Measurements from ENCODE around the gene C4orf50.
"Not testable (repeated sequence)": the region's sequence is repeated elsewhere in the genome, so short reads cannot be mapped to it uniquely, and the experiment has no call there.

The C4orf50 gene

GRCh38 chr4:5957076-5957475, 61.2 kb downstream of the C4orf50 start:
- no peak for TF ChIP-seq Cebpa-rat (IDR thresholded peaks at IDR 0.05)
- H3K4me1 ChIP-seq, result peaks cover 15 to 68% (median 40%) of the 10 kb centered on the region in 10 experiments

DNA sequence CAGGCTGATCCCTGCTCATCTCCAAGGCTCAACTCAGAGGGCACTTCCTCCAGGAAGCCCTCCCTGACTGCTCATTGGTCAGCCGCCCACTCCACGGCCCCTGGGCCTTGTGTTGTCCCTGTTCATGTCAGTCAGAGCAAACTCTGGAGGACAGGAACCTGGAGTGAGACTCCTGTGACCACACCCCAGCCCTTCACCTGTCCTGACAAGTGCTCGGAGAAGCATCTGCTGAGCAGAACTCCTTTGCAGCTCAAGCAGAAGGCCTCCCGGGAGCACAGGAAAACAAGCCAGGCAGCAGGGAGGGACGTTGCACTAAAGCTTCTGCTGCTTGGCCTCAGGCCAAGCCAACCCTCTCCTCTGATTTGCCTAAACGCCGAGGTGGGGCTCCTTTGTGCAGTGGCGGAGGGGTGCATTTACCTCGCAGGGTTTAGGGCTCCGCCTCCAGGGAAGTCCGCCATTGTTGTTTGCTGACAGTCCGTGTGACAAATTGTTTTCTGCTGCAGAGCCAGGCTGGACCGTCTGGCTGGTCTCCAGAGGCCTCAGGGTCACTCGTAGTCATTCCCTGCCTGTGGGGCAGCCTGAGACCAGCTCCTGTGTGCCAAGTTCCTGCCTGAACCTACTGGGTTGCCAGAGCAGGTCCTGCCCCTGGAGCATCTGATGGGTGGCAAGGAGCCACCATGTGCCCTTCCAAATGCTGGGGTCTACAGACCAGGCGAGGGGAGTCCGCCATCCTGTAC, 61.8 kb downstream of the C4orf50 start:
- H3K9me3 ChIP-seq (replicated peaks in 1 of 11), result no peaks in the 10 kb centered on the region
- no peak for TF ChIP-seq Cebpa-rat (IDR thresholded peaks at IDR 0.05)
- peak overlapping the region in 1 of 11 experiments; percentile 14; a peak in 1 of 22 replicates for H3K9ac ChIP-seq
- H3K4me2 ChIP-seq, result peak overlapping the region; percentile 50 to 88 (median 74)
- H3K4me3 ChIP-seq, result no peak overlapping the region
- H3K36me3 ChIP-seq, result no peaks in the 10 kb centered on the region
- H3K27me3 ChIP-seq, result 0 out of 22 replicates have a peak, but pooled peaks cover 0 to 4% (median 0%) of the 10 kb centered on the region in 11 experiments
- no peaks in the 10 kb centered on the region for H4K20me1 ChIP-seq
- peaks cover 15 to 69% (median 43%) of the 10 kb centered on the region in 10 experiments for H3K4me1 ChIP-seq
- peak overlapping the region in 2 of 11 experiments; percentile 1 to 24; a peak in 1 of 22 replicates for H3K27ac ChIP-seq

More at GRCh38 chr4:5957076-5957475, 61.2 kb downstream of the C4orf50 start:
- no peak overlapping the region for H3K27ac ChIP-seq
- peak overlapping the region in 9 of 11 experiments; percentile 62 to 88 (median 78); a peak in 17 of 22 replicates for H3K4me2 ChIP-seq
- no peaks in the 10 kb centered on the region for H3K36me3 ChIP-seq
- H3K4me3 ChIP-seq, result no peak overlapping the region
- no peaks in the 10 kb centered on the region for H4K20me1 ChIP-seq
- H3K9ac ChIP-seq, result no peak overlapping the region
- no peaks in the 10 kb centered on the region for H3K9me3 ChIP-seq (replicated peaks in 1 of 11)
- 0 out of 22 replicates have a peak, but pooled peaks cover 0 to 4% (median 0%) of the 10 kb centered on the region in 11 experiments for H3K27me3 ChIP-seq

DNA sequence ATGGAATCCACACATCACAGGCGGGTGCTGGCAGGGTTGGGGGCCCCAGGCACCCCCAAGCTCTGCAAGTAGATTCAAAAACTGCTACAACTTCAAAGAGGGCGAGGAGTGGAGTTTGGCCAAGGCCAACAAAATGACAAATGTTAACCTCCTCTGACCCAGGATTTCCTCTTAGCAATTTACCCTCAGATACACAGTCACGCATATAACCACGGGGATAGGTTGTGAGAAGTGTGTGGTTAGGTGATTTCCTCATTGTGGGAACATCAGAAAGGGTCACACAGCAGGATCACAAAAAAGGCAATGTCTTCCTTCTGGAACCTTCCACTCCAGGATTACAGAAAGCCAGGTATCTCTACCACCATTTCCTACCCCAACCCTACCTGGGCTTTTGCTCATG, 62.4 kb downstream of the C4orf50 start:
- peaks cover 15 to 73% (median 45%) of the 10 kb centered on the region in 10 experiments for H3K4me1 ChIP-seq
- H3K27ac ChIP-seq, result peak overlapping the region in 3 of 11 experiments; percentile 1 to 24 (median 16); a peak in 2 of 22 replicates
- no peaks in the 10 kb centered on the region for H3K36me3 ChIP-seq
- peak overlapping the region in 4 of 11 experiments; percentile 13 to 37 (median 22); a peak in 3 of 22 replicates for H3K9ac ChIP-seq
- TF ChIP-seq Cebpa-rat (IDR thresholded peaks at IDR 0.05), result no peak
- H3K27me3 ChIP-seq, result 0 out of 22 replicates have a peak, but pooled peaks cover 0 to 4% (median 0%) of the 10 kb centered on the region in 11 experiments
- no peaks in the 10 kb centered on the region for H3K9me3 ChIP-seq (replicated peaks in 1 of 11)
- H3K4me2 ChIP-seq, result peak overlapping the region; percentile 50 to 88 (median 74)
- H4K20me1 ChIP-seq, result no peaks in the 10 kb centered on the region
- H3K4me3 ChIP-seq, result no peak overlapping the region

- TF ChIP-seq Cebpa-rat (IDR thresholded peaks at IDR 0.05), result no peak
Observed at GRCh38 chr4:5955201-5955821, 62.9 kb downstream of the C4orf50 start.

GRCh38 chr4:5954056-5954760, 64.0 kb downstream of the C4orf50 start:
- Histone ChIP-seq H3K4me2 (peak overlapping the region in 6 of 11 experiments; percentile 16 to 83 (median 67); a peak in 11 of 22 replicates), H3K27ac (no peak overlapping the region), H3K4me3 (no peak overlapping the region), H3K9me3 (replicated peaks in 1 of 11) (no peaks in the 10 kb centered on the region), H3K27me3 (0 out of 22 replicates have a peak, but pooled peaks cover 0 to 4% (median 0%) of the 10 kb centered on the region in 11 experiments), H4K20me1 (no peaks in the 10 kb centered on the region), H3K4me1 (peaks cover 15 to 74% (median 45%) of the 10 kb centered on the region in 10 experiments), H3K9ac (0 out of 22 replicates have a peak overlapping the region, but pooled peaks of 1 of the 11 experiments have one; percentile 24), H3K36me3 (no peaks in the 10 kb centered on the region)
- TF ChIP-seq Cebpa-rat (IDR thresholded peaks at IDR 0.05), result no peak

More at GRCh38 chr4:5955201-5955821, 62.9 kb downstream of the C4orf50 start:
- H3K4me3 ChIP-seq, result no peak overlapping the region
- peak overlapping the region in 3 of 11 experiments; percentile 13 to 37 (median 30); a peak in 2 of 22 replicates for H3K9ac ChIP-seq
- no peaks in the 10 kb centered on the region for H3K36me3 ChIP-seq
- H4K20me1 ChIP-seq, result no peaks in the 10 kb centered on the region
- peak overlapping the region; percentile 50 to 88 (median 74) for H3K4me2 ChIP-seq
- H3K4me1 ChIP-seq, result peaks cover 15 to 74% (median 45%) of the 10 kb centered on the region in 10 experiments
- H3K9me3 ChIP-seq (replicated peaks in 1 of 11), result no peaks in the 10 kb centered on the region
- H3K27ac ChIP-seq, result peak overlapping the region in 2 of 11 experiments; percentile 13 to 16; a peak in 1 of 22 replicates
- H3K27me3 ChIP-seq, result 0 out of 22 replicates have a peak, but pooled peaks cover 0 to 4% (median 0%) of the 10 kb centered on the region in 11 experiments

DNA sequence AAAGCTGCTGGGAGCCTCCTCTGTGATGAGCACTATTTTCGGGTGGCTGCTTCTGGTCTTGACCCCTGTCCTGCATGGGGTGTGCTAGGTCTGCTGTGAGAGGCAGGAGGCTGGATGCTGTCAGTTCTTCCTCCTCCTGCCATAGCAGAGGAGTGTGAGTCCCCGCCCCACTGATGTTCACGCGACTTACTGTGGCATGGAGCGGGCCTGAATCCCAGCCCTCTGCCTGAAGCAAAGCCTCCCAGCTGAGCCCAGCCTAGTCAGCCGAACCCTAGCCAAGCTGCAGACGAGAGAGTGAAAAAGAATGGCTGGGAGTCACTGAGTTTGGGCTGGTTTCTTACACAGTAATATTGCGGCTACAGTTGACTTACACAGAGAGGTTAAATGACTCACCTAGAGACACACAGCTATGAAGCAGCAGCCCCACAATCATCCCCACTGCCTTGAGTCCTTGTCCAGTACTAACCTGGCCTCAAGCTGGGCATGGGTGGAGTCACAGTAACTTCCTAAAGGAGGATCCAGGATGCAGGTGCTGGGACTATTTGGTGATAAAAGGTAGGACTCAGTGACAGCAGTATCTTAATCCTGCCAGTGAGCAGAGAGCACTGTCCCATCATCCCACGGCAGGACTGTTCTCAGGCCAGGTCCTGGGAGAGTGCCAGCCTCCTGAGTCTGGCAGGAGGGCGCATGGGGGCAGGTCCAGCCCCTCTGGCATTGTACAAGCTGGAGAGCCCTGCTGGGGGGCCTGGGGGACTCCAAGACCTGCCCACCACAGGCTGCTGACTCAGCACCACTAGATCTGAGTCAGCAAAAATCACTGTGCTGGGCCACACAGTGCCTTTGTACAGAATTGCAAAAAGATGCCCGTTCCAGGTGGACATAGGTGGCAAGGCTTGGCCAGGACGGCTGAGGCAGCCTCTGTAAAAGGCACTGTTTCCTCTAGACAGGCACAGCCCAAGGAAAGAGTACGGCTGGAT, 65.0 kb downstream of the C4orf50 start:
- TF ChIP-seq Cebpa-rat (IDR thresholded peaks at IDR 0.05), result no peak
- H3K36me3 ChIP-seq, result no peaks in the 10 kb centered on the region
- no peaks in the 10 kb centered on the region for H3K9me3 ChIP-seq (replicated peaks in 1 of 11)
- no peaks in the 10 kb centered on the region for H4K20me1 ChIP-seq
- H3K27me3 ChIP-seq, result 0 out of 22 replicates have a peak, but pooled peaks cover 0 to 4% (median 0%) of the 10 kb centered on the region in 11 experiments
- H3K27ac ChIP-seq, result no peak overlapping the region
- H3K4me2 ChIP-seq, result peak overlapping the region in 5 of 11 experiments; percentile 3 to 83 (median 32); a peak in 5 of 22 replicates
- H3K9ac ChIP-seq, result no peak overlapping the region
- no peak overlapping the region for H3K4me3 ChIP-seq
- peaks cover 15 to 75% (median 47%) of the 10 kb centered on the region in 10 experiments for H3K4me1 ChIP-seq

DNA sequence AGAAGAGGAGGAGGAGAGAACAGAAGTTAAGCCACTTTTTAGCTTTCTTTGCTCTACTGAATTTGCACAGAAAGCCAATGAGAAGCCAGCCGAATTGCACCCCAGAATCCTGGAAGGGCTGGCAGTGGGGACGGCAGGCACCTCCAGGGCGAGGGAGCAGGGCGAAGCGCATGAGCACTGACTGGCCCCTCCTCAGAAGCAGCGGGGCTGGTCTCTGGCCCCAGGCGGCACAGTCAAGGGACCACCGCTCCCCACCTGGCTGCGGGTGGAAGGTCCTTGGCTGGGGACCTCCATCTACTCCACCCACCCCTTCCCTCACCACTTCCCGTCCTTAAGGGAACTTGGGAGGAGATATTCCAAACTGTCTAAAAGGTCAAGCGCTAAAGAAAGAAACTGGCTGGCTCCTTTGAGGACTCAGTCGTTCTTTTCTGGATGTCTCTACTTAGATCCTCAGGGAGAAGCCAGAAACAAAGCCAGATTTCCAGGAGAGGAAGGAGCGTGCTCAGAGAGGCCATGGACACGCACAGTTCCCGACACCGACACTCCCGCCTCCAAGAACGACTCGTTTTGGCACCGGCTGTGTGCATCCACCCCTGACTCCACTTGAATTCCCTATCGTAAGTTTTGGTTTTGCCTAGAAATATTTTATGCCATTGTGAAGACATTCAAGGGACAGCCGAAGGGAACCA, 65.8 kb downstream of the C4orf50 start:
- H3K27me3 ChIP-seq, result 0 out of 22 replicates have a peak, but pooled peaks cover 0 to 4% (median 0%) of the 10 kb centered on the region in 11 experiments
- peaks cover 0 to 7% (median 1%) of the 10 kb centered on the region in 11 experiments; a peak in 13 of 22 replicates for H3K9me3 ChIP-seq (replicated peaks in 1 of 11)
- H3K27ac ChIP-seq, result no peak overlapping the region
- peak overlapping the region in 6 of 11 experiments; percentile 1 to 24 (median 20); a peak in 3 of 22 replicates for H3K4me2 ChIP-seq
- no peak overlapping the region for H3K4me3 ChIP-seq
- H3K36me3 ChIP-seq, result no peaks in the 10 kb centered on the region
- no peak for TF ChIP-seq Cebpa-rat (IDR thresholded peaks at IDR 0.05)
- H3K4me1 ChIP-seq, result peaks cover 15 to 75% (median 54%) of the 10 kb centered on the region in 10 experiments
- H4K20me1 ChIP-seq, result no peaks in the 10 kb centered on the region
- no peak overlapping the region for H3K9ac ChIP-seq

GRCh38 chr4:5946653-5947052, 71.6 kb downstream of the C4orf50 start:
- H3K27me3 ChIP-seq, H4K20me1 ChIP-seq, H3K4me2 ChIP-seq, H3K4me3 ChIP-seq, H3K36me3 ChIP-seq, H3K9ac ChIP-seq, H3K27ac ChIP-seq: not testable (repeated sequence)
- Histone ChIP-seq H3K4me1 (peaks cover 0 to 60% (median 40%) of the 10 kb centered on the region in 10 experiments; a peak in 16 of 20 replicates), H3K9me3 (replicated peaks in 1 of 11) (peaks cover 17 to 29% (median 22%) of the 10 kb centered on the region in 11 experiments)

Data from BLaER1 treated with 17β-estradiol and CSF1 and Interleukin-3, amounts not matched to agents 10 nM and 100 nM (cell line).